ENCODE data around the gene TMC3. TPM values are rescaled to one million over a fixed set of nuclear protein-coding genes. Genes with fewer than 3 reads are reported as not detected.

TMC3 gene
- total and polyA plus RNA-seq, 9 of the 15 experiments (the other 6 are each of a cell fraction or from before 2014, with no cell fraction given) = 0.01 to 0.14 TPM; not detected in 7

- TF ChIP-seq FOXK1 (CRISPR knock-in tag; IDR thresholded peaks at IDR 0.05; ENCODE audit: borderline replicate concordance) (no peak), MAFG (tag; conservative IDR thresholded peaks at IDR 0.05) (no peak), TRIM28 (IDR thresholded peaks at IDR 0.05) (no peak), HMGN3 (IDR thresholded peaks at IDR 0.05; ENCODE audit: borderline replicate concordance, extremely low read depth, insufficient read length, low read depth, low read length) (no peak), ZNF318 (IDR thresholded peaks at IDR 0.05; ENCODE audit: borderline replicate concordance in 1 of 2, low read depth in 1 of 2) (no peak), ZMIZ1 (IDR thresholded peaks at IDR 0.05; ENCODE audit: low read depth in 2 of 2, low read length in 2 of 2) (no peak), RBBP5 (IDR thresholded peaks at IDR 0.05; ENCODE audit: borderline replicate concordance, insufficient read depth, low read length, poor library complexity, severe bottlenecking) (no peak)
These were observed 43.5 kb downstream of the TMC3 start (continued) for GRCh38 chr15:81330366-81331090.
